MCF 10A (cell line): ENCODE data around the gene TYMS. TPM values are rescaled to one million over a fixed set of nuclear protein-coding genes. Genes with fewer than 3 reads are reported as not detected.

Source experiments
- BruUV-seq: library from RNA; stranded (reverse); fragments of 400-500 nt; replicated peaks from 2 replicates; lab custom pipeline; 2021; lab: Mats Ljungman, UMichigan
- CTCF ChIA-PET: fragments of 300-600 bp; sonication (Branson Sonifier 250); formaldehyde crosslinking; extraction: SDS; loops from one replicate; lab custom pipeline; 2021; ENCODE audit warnings: antibody characterized with exemption, inconsistent platforms; lab: Yijun Ruan, JAX
- POLR2A ChIA-PET: fragments of 300-600, 350-650 bp; sonication (Branson Sonifier 250); formaldehyde crosslinking; extraction: SDS; loops from one replicate; lab custom pipeline; 2020; ENCODE audit warnings: antibody characterized with exemption, inconsistent platforms; lab: Yijun Ruan, JAX
- DNase-seq: peaks from one replicate; pipeline ENCODE4 v3.0.0-alpha.2; 2018; ENCODE audit not compliant: unreplicated experiment
- H3K27ac Mint-ChIP-seq: one replicate; pipeline ENCODE4 v1.8.0; 2022; ENCODE audit warnings: mild to moderate bottlenecking, low read depth, mixed read lengths; ENCODE audit not compliant: unreplicated experiment
- H3K27me3 Mint-ChIP-seq: one replicate; pipeline ENCODE4 v1.8.0; 2022; ENCODE audit warnings: mixed read lengths; ENCODE audit not compliant: insufficient read depth, unreplicated experiment
- H3K36me3 Mint-ChIP-seq: one replicate; pipeline ENCODE4 v1.8.0; 2022; ENCODE audit warnings: mild to moderate bottlenecking, moderate library complexity, mixed read lengths; ENCODE audit not compliant: insufficient read depth, unreplicated experiment
- H3K4me1 Mint-ChIP-seq: one replicate; pipeline ENCODE4 v1.8.0; 2022; ENCODE audit warnings: mixed read lengths; ENCODE audit not compliant: insufficient read depth, unreplicated experiment
- H3K4me3 Mint-ChIP-seq: one replicate; pipeline ENCODE4 v1.8.0; 2022; ENCODE audit warnings: mild to moderate bottlenecking, moderate library complexity, mixed read lengths; ENCODE audit not compliant: unreplicated experiment
- H3K9me3 Mint-ChIP-seq: one replicate; pipeline ENCODE4 v1.8.0; 2022; ENCODE audit warnings: mixed read lengths; ENCODE audit not compliant: unreplicated experiment
- CTCF ChIP-seq: fragments of 200-600 bp; IDR thresholded peaks from one replicate; pipeline ENCODE4 v1.8.0; 2022; ENCODE audit warnings: antibody characterized with exemption, mild to moderate bottlenecking; ENCODE audit not compliant: unreplicated experiment
- intact Hi-C: fragments of 100-400 bp; cut with micrococcal nuclease; formaldehyde crosslinking; loops from 2 replicates; pipeline ENCODE4 v1.14.1; 2022
- total RNA-seq: library from RNA; stranded (reverse); gene quantifications from 2 replicates; pipeline ENCODE4 v1.2.3, GENCODE V29; 2022

TYMS gene
- total RNA-seq, 1 experiment from 2014 or later: 57.0 TPM

GRCh38 chr18:654601-655000 lies 2.9 kb upstream of the TYMS start:
- H3K4me1 Mint-ChIP-seq: peaks cover 6% of the 10 kb centered on the region
- H3K36me3 Mint-ChIP-seq: no peaks in the 10 kb centered on the region
- H3K27ac Mint-ChIP-seq: no peak overlapping the region
- no peak for DNase-seq
- POLR2A ChIA-PET: interaction anchor here (1.6 kb wide), 1 partner anchor 386 kb away, joined by 3 read pairs; no protein-coding TSS in a partner anchor
- no TSS peak for BruUV-seq
- no peak overlapping the region for H3K4me3 Mint-ChIP-seq
- H3K27me3 Mint-ChIP-seq: no peaks in the 10 kb centered on the region
- H3K9me3 Mint-ChIP-seq: no peaks in the 10 kb centered on the region
- no peak for TF ChIP-seq CTCF
- intact Hi-C loops: no loop called here
- CTCF ChIA-PET: interaction anchor here (0.6 to 1.9 kb wide), 5 partner anchors 11 to 30 kb away, joined by 3 to 9 read pairs (median 4); no protein-coding TSS in a partner anchor

- no peaks in the 10 kb centered on the region for H3K27me3 Mint-ChIP-seq
- H3K4me3 Mint-ChIP-seq: no peak overlapping the region
- TSS peak; percentile 11 for BruUV-seq
- intact Hi-C loops: loop anchor here (5.0 kb wide), 1 partner anchor 57 kb away; the partner anchor contains the start of gene ENOSF1
- H3K9me3 Mint-ChIP-seq: no peaks in the 10 kb centered on the region
- H3K27ac Mint-ChIP-seq: no peak overlapping the region
- no peak for DNase-seq
- TF ChIP-seq CTCF: no peak
- no peaks in the 10 kb centered on the region for H3K36me3 Mint-ChIP-seq
- ChIA-PET CTCF (interaction anchor here (0.6 to 1.8 kb wide), 5 partner anchors 12 to 184 kb away, joined by 3 to 5 read pairs (median 4); no protein-coding TSS in a partner anchor), POLR2A (no interaction called here)
- H3K4me1 Mint-ChIP-seq: peaks cover 6% of the 10 kb centered on the region
Observed at GRCh38 chr18:655445-655844, 2.0 kb upstream of the TYMS start.

GRCh38 chr18:658001-658946 lies 821 bp downstream of the TYMS start:
- TSS peak; percentile 30 for BruUV-seq
- DNase-seq: peak; percentile 94
- POLR2A ChIA-PET: interaction anchor here (0.6 to 2.7 kb wide), 22 partner anchors 9 to 1378 kb away, joined by 3 to 20 read pairs (median 4); partner anchors contain the start of gene THOC1
- Mint-ChIP-seq H3K27ac (no peak overlapping the region), H3K4me3 (peak overlapping the region; percentile 81), H3K9me3 (peaks cover 7% of the 10 kb centered on the region), H3K27me3 (no peaks in the 10 kb centered on the region), H3K4me1 (peaks cover 6% of the 10 kb centered on the region), H3K36me3 (peaks cover 9% of the 10 kb centered on the region)
- CTCF ChIA-PET: interaction anchor here (0.6 to 3.5 kb wide), 19 partner anchors 15 to 437 kb away, joined by 3 to 11 read pairs (median 3); partner anchors contain the start of genes ENOSF1 and THOC1
- no peak for TF ChIP-seq CTCF
- intact Hi-C loops: loop anchor here (5.0 kb wide), 1 partner anchor 54 kb away; the partner anchor contains the start of gene ENOSF1
